Measurements from ENCODE around the gene DNMBP.
"Not testable (repeated sequence)": the region's sequence is repeated elsewhere in the genome, so short reads cannot be mapped to it uniquely, and the experiment has no call there.

DNMBP gene

GRCh38 chr10:100013621-100014020 is 3.9 kb upstream of the DNMBP start:
- DNase-seq = no peak

- not testable (repeated sequence) for DNase-seq
Observed at GRCh38 chr10:100011906-100012305, 2.2 kb upstream of the DNMBP start.

GRCh38 chr10:100009283-100009792 is 409 bp downstream of the DNMBP start:
- no peak for DNase-seq

GRCh38 chr10:100008708-100009282 is 952 bp downstream of the DNMBP start:
- DNase-seq = no peak

GRCh38 chr10:100008142-100008522 is 1.6 kb downstream of the DNMBP start:
- DNase-seq = no peak

- DNase-seq = no peak
Observed at GRCh38 chr10:100007231-100008141, 2.3 kb downstream of the DNMBP start.

- DNase-seq = no peak
Observed at GRCh38 chr10:100006243-100006886, 3.4 kb downstream of the DNMBP start.

GRCh38 chr10:100004805-100005510 is 4.8 kb downstream of the DNMBP start:
- DNase-seq = no peak

GRCh38 chr10:100000109-100000644 is 9.6 kb downstream of the DNMBP start:
- DNase-seq = no peak

- no peak for DNase-seq
Observed at GRCh38 chr10:99999319-100000108, 10.2 kb downstream of the DNMBP start.

GRCh38 chr10:99998889-99999288 is 10.9 kb downstream of the DNMBP start:
- no peak for DNase-seq

GRCh38 chr10:99996671-99997648 is 12.8 kb downstream of the DNMBP start:
- DNase-seq = no peak

GRCh38 chr10:99995713-99996112 is 14.0 kb downstream of the DNMBP start:
- DNase-seq = no peak

- no peak for DNase-seq
Observed at GRCh38 chr10:99995269-99995668, 14.5 kb downstream of the DNMBP start.

GRCh38 chr10:99994801-99995200 is 14.9 kb downstream of the DNMBP start:
- no peak for DNase-seq

GRCh38 chr10:99993701-99994689 is 15.8 kb downstream of the DNMBP start:
- no peak for DNase-seq

- not testable (repeated sequence) for DNase-seq
Observed at GRCh38 chr10:99985637-99986036, 24.1 kb downstream of the DNMBP start.

GRCh38 chr10:99984211-99985034 is 25.3 kb downstream of the DNMBP start:
- no peak for DNase-seq
